H1 (cell line): ENCODE measurements around the gene LMX1A. TPM values are rescaled to one million over a fixed set of nuclear protein-coding genes. Genes with fewer than 3 reads are reported as not detected.

Experiments used
- CTCF ChIA-PET: fragments of 300-600 bp; sonication (Branson Sonifier 250); formaldehyde crosslinking; loops from one replicate; lab custom pipeline; 2021; ENCODE audit not compliant: partially characterized antibody; lab: Charles Lee
- POLR2A ChIA-PET: fragments of 300-600 bp; sonication (Branson Sonifier 250); formaldehyde crosslinking; loops from one replicate; lab custom pipeline; 2021; ENCODE audit warnings: inconsistent platforms; ENCODE audit not compliant: partially characterized antibody; lab: Charles Lee
- DNase-seq, 2 experiments: peaks; one replicate each; pipeline versions ENCODE4 v3.0.0 to v3.0.0-alpha.2; 2010 to 2022; ENCODE audit warnings: low spot score in 2 of 2, low read depth in 1 of 2, mixed read lengths in 1 of 2
- FAIRE-seq: peaks from 2 replicates; lab custom pipeline; 2011; peaks lifted over from hg19 to GRCh38; lab: Jason Lieb, UNC
- H2AFZ ChIP-seq: 2 replicates; pipeline ENCODE4 v1.8.1; 2012; ENCODE audit warnings: low read length, inconsistent platforms
- H2AK5ac ChIP-seq: 2 replicates; pipeline ENCODE4 v1.6.1; 2013; ENCODE audit warnings: low read depth, low read length
- H2BK120ac ChIP-seq: replicated peaks from 2 replicates; pipeline ENCODE3; 2013; ENCODE audit warnings: low read depth, low read length, inconsistent platforms
- H2BK12ac ChIP-seq: 2 replicates; pipeline ENCODE4 v1.6.1; 2013; ENCODE audit warnings: low read depth, low read length
- H2BK15ac ChIP-seq: 2 replicates; pipeline ENCODE4 v1.6.1; 2013; ENCODE audit warnings: low read length
- H2BK20ac ChIP-seq: 2 replicates; pipeline ENCODE4 v1.6.1; 2013; ENCODE audit warnings: low read length
- H2BK5ac ChIP-seq: 2 replicates; pipeline ENCODE4 v1.6.1; 2013; ENCODE audit warnings: low read depth, low read length
- H3K14ac ChIP-seq: 2 replicates; pipeline ENCODE4 v1.6.1; 2013; ENCODE audit warnings: inconsistent platforms; ENCODE audit not compliant: insufficient read length
- H3K18ac ChIP-seq: 2 replicates; pipeline ENCODE4 v1.6.1; 2013; ENCODE audit warnings: low read length; ENCODE audit errors: extremely low read depth
- H3K23ac ChIP-seq: 2 replicates; pipeline ENCODE4 v1.6.1; 2013; ENCODE audit warnings: inconsistent platforms; ENCODE audit not compliant: insufficient read length
- H3K23me2 ChIP-seq: 2 replicates; pipeline ENCODE4 v1.6.1; 2013; ENCODE audit warnings: low read depth, low read length
- H3K27ac ChIP-seq: 2 replicates; pipeline ENCODE4 v1.6.1; 2011; ENCODE audit warnings: low read depth, low read length, inconsistent platforms
- H3K27me3 ChIP-seq, 4 experiments: replicated peaks in 1 of 4; 1 replicate in 1 of 4; 2 replicates in 3 of 4; pipeline versions ENCODE4 v1.6.1 to v1.8.1; 2011 to 2013; ENCODE audit warnings: low read length in 3 of 4, mild to moderate bottlenecking in 3 of 4, inconsistent platforms in 2 of 4, mixed read lengths in 2 of 4, moderate library complexity in 1 of 4; ENCODE audit not compliant: control insufficient read depth in 3 of 4, insufficient read depth in 3 of 4; ENCODE audit errors: extremely low read depth in 1 of 4
- H3K36me3 ChIP-seq, 4 experiments: 2 replicates each; pipeline versions ENCODE4 v1.6.1 to v1.8.1; 2011 to 2013; ENCODE audit warnings: mild to moderate bottlenecking in 4 of 4, low read length in 3 of 4, moderate library complexity in 2 of 4, control low read depth in 1 of 4, inconsistent platforms in 1 of 4; ENCODE audit not compliant: insufficient read depth in 4 of 4, control insufficient read depth in 2 of 4
- H3K4ac ChIP-seq: replicated peaks from 2 replicates; pipeline ENCODE3; 2013; ENCODE audit warnings: low read length, low read depth, mixed read lengths, inconsistent platforms; ENCODE audit not compliant: insufficient read length
- H3K4me1 ChIP-seq, 4 experiments: replicated peaks in 1 of 4; 1 replicate in 1 of 4; 2 replicates in 3 of 4; pipeline versions ENCODE4 v1.6.1 to v1.8.1; 2011 to 2013; ENCODE audit warnings: low read length in 3 of 4, inconsistent platforms in 2 of 4, mixed read lengths in 1 of 4; ENCODE audit not compliant: insufficient read depth in 4 of 4, control insufficient read depth in 3 of 4
- H3K4me2 ChIP-seq, 2 experiments: 2 replicates each; pipeline versions ENCODE4 v1.6.1 to v1.8.1; 2011 to 2013; ENCODE audit warnings: low read depth in 2 of 2, low read length in 2 of 2, control low read depth in 1 of 2, inconsistent platforms in 1 of 2, mild to moderate bottlenecking in 1 of 2; ENCODE audit not compliant: insufficient read depth in 1 of 2
- H3K4me3 ChIP-seq, 4 experiments: fragments of 200-600, 300-600 bp in 1 of 4; sonication (generic), shearing (Covaris generic), sonication (Bioruptor Twin) in 1 of 4; 2 replicates each; pipeline versions ENCODE4 v1.5.1 to v1.8.1; 2011 to 2016; ENCODE audit warnings: low read length in 4 of 4, low read depth in 3 of 4, control low read depth in 2 of 4, inconsistent platforms in 2 of 4, mild to moderate bottlenecking in 2 of 4, mixed read lengths in 1 of 4, moderate library complexity in 1 of 4; ENCODE audit not compliant: insufficient read depth in 2 of 4; ENCODE audit errors: extremely low read depth in 1 of 4
- H3K56ac ChIP-seq: replicated peaks from 2 replicates; pipeline ENCODE3; 2013; ENCODE audit warnings: low read depth, mild to moderate bottlenecking, mixed read lengths, low read length, inconsistent platforms; ENCODE audit not compliant: insufficient read length
- H3K79me1 ChIP-seq: 2 replicates; pipeline ENCODE4 v1.6.1; 2013; ENCODE audit warnings: low read depth, low read length, control low read depth
- H3K79me2 ChIP-seq, 2 experiments: 2 replicates each; pipeline versions ENCODE4 v1.6.1 to v1.8.1; 2012 to 2013; ENCODE audit warnings: low read length in 2 of 2, mild to moderate bottlenecking in 2 of 2, inconsistent platforms in 1 of 2; ENCODE audit not compliant: insufficient read depth in 2 of 2, control insufficient read depth in 1 of 2
- H3K9ac ChIP-seq, 4 experiments: replicated peaks in 1 of 4; 1 replicate in 1 of 4; 2 replicates in 3 of 4; pipeline versions ENCODE4 v1.6.1 to v1.8.1; 2011 to 2013; ENCODE audit warnings: low read depth in 3 of 4, low read length in 3 of 4, control low read depth in 2 of 4, mild to moderate bottlenecking in 2 of 4, moderate library complexity in 2 of 4, inconsistent platforms in 1 of 4; ENCODE audit errors: extremely low read depth in 1 of 4
- H3K9me3 ChIP-seq, 2 experiments: 2 replicates each; pipeline versions ENCODE4 v1.6.1 to v1.8.1; 2012 to 2013; ENCODE audit warnings: mild to moderate bottlenecking in 2 of 2, moderate library complexity in 2 of 2, control low read depth in 1 of 2, inconsistent platforms in 1 of 2, low read depth in 1 of 2, low read length in 1 of 2, mixed read lengths in 1 of 2; ENCODE audit not compliant: insufficient read depth in 2 of 2
- H4K20me1 ChIP-seq, 2 experiments: replicated peaks in 1 of 2; 2 replicates each; pipeline versions ENCODE3 to v1.8.1; 2011 to 2013; ENCODE audit warnings: inconsistent platforms in 2 of 2, low read length in 2 of 2, mild to moderate bottlenecking in 1 of 2; ENCODE audit not compliant: insufficient read depth in 2 of 2, control insufficient read depth in 1 of 2
- H4K5ac ChIP-seq: 2 replicates; pipeline ENCODE4 v1.6.1; 2013; ENCODE audit warnings: low read length, low read depth, mixed read lengths, inconsistent platforms; ENCODE audit not compliant: insufficient read length
- H4K8ac ChIP-seq: 2 replicates; pipeline ENCODE4 v1.8.0; 2013; ENCODE audit warnings: mild to moderate bottlenecking, moderate library complexity, low read length, inconsistent platforms; ENCODE audit not compliant: insufficient read depth; ENCODE audit errors: extremely low read depth
- H4K91ac ChIP-seq: replicated peaks from 2 replicates; pipeline ENCODE3; 2013; ENCODE audit warnings: low read length, mixed read lengths, inconsistent platforms; ENCODE audit not compliant: insufficient read length
- BCL11A ChIP-seq, 2 experiments: IDR thresholded peaks; one replicate each; pipeline ENCODE4 v1.6.1; 2011; ENCODE audit warnings: low read depth in 2 of 2, low read length in 2 of 2, mild to moderate bottlenecking in 2 of 2
- BRCA1 ChIP-seq: IDR thresholded peaks from 2 replicates; pipeline ENCODE4 v1.6.1; 2012; ENCODE audit warnings: low read depth, low read length, improper control_type of control experiment
- CHD1 ChIP-seq: IDR thresholded peaks from 2 replicates; pipeline ENCODE4 v1.6.1; 2012; ENCODE audit warnings: low read depth, low read length, improper control_type of control experiment
- EGR1 ChIP-seq: IDR thresholded peaks from 2 replicates; pipeline ENCODE4 v1.6.1; 2011; ENCODE audit warnings: low read depth, low read length, borderline replicate concordance
- EP300 ChIP-seq, 2 experiments: IDR thresholded peaks; 1 replicate in 1 of 2; 2 replicates in 1 of 2; pipeline ENCODE4 v1.6.1; 2011 to 2012; ENCODE audit warnings: low read depth in 2 of 2, low read length in 2 of 2, mild to moderate bottlenecking in 2 of 2, borderline replicate concordance in 1 of 2, inconsistent platforms in 1 of 2, moderate library complexity in 1 of 2
- GABPA ChIP-seq: IDR thresholded peaks from 2 replicates; pipeline ENCODE4 v1.6.1; 2011; ENCODE audit warnings: mild to moderate bottlenecking, low read length, moderate library complexity, borderline replicate concordance; ENCODE audit not compliant: insufficient read depth
- HDAC2 ChIP-seq, 2 experiments: fragments of 300-600 bp in 1 of 2; sonication (generic) in 1 of 2; IDR thresholded peaks; 2 replicates each; pipeline ENCODE4 v1.6.1; 2011 to 2012; ENCODE audit warnings: low read depth in 2 of 2, low read length in 2 of 2, mild to moderate bottlenecking in 2 of 2, moderate library complexity in 2 of 2, borderline replicate concordance in 1 of 2, inconsistent platforms in 1 of 2
- MAFK ChIP-seq: IDR thresholded peaks from 2 replicates; pipeline ENCODE4 v1.6.1; 2012; ENCODE audit warnings: low read depth, mild to moderate bottlenecking, improper control_type of control experiment, low read length
- NRF1 ChIP-seq: IDR thresholded peaks from 2 replicates; pipeline ENCODE4 v1.6.1; 2011; ENCODE audit warnings: mild to moderate bottlenecking, low read depth, low read length, improper control_type of control experiment
- POLR2A ChIP-seq, 2 experiments: IDR thresholded peaks; 1 replicate in 1 of 2; 2 replicates in 1 of 2; pipeline ENCODE4 v1.6.1; 2011; ENCODE audit warnings: low read depth in 2 of 2, low read length in 2 of 2, mild to moderate bottlenecking in 2 of 2; ENCODE audit errors: control extremely low read depth in 1 of 2
- RAD21 ChIP-seq, 2 experiments: IDR thresholded peaks in 1 of 2; conservative IDR thresholded peaks in 1 of 2; 2 replicates each; pipeline ENCODE4 v1.6.1; 2011; ENCODE audit warnings: low read depth in 2 of 2, low read length in 2 of 2, improper control_type of control experiment in 1 of 2, inconsistent platforms in 1 of 2, mild to moderate bottlenecking in 1 of 2, moderate library complexity in 1 of 2
- SP4 ChIP-seq: IDR thresholded peaks from 2 replicates; pipeline ENCODE4 v1.6.1; 2012; ENCODE audit warnings: low read length, inconsistent platforms
- TAF1 ChIP-seq: IDR thresholded peaks from 2 replicates; pipeline ENCODE4 v1.6.1; 2011; ENCODE audit warnings: mild to moderate bottlenecking, low read depth, low read length
- TBP ChIP-seq: IDR thresholded peaks from 2 replicates; pipeline ENCODE4 v1.6.1; 2011; ENCODE audit warnings: low read depth, low read length, improper control_type of control experiment
- TEAD4 ChIP-seq: IDR thresholded peaks from 2 replicates; pipeline ENCODE4 v1.6.1; 2012; ENCODE audit warnings: low read depth, low read length, inconsistent platforms, mixed read lengths
- WGBS, 2 experiments: shearing (Covaris generic) in 1 of 2; methylation state at CpG; one replicate each; pipeline versions ENCODE4 v1.1.6 to v1.1.7; 2013 to 2015; ENCODE audit warnings: low lambda C conversion rate in 2 of 2, mixed read lengths in 2 of 2, inconsistent platforms in 1 of 2, low coverage in 1 of 2, missing lambda C conversion rate in 1 of 2; ENCODE audit not compliant: insufficient replicate concordance in 2 of 2, insufficient coverage in 1 of 2, insufficient read length in 1 of 2; ENCODE audit errors: extremely low coverage in 1 of 2, missing lambda C conversion rate in 1 of 2; 5-methylcytosine and 5-hydroxymethylcytosine counted together
- polyA plus RNA-seq, 7 experiments: library from polyadenylated mRNA; depleted of rRNA in 3 of 7; stranded (reverse) in 5 of 7; unstranded in 2 of 7; fragments of >200 nt in 5 of 7; fragments of 200-250 nt in 2 of 7; gene quantifications; 1 replicate in 5 of 7; 2 replicates in 1 of 7; 4 replicates in 1 of 7; pipeline versions ENCODE4 v1.2.1 to v1.2.3, GENCODE V29; 2011 to 2013; ENCODE audit warnings: missing spikeins in 2 of 7, mixed read lengths in 2 of 7
- total RNA-seq: library from RNA; stranded (reverse); fragmentation: NEBNext Ultra II Directional; extraction: Animal tissue kit (Norgen Biotek cat#: 25700); gene quantifications from 2 replicates; pipeline ENCODE4 v1.2.1, GENCODE V29; 2021

The LMX1A gene
- total and polyA plus RNA-seq, 2 of the 8 experiments (the other 6 are each of a cell fraction or from before 2014, with no cell fraction given): not detected

DNA sequence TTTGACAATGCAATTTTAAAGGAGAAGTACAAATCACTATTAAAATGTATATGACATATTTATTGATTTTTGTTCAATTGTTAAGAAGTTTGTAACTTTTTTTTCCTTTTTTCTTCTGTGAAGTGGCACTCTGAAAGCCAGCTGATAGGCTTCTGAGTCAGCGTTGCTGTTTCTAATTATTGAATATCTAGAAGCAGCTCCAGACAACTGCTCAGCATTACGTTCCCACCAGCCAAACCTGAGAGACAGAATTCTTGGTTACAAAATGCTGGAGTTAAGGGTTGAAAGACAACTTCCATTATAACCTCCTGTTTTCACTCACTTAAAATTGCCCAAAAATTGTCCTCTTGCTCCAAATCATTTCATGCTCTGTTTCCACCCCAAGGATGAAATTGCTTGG, 31.4 kb upstream of the LMX1A start:
- Histone ChIP-seq H2BK5ac (no peak overlapping the region), H3K4ac (no peak overlapping the region), H3K4me1 (peaks cover 0 to 2% (median under 1%) of the 10 kb centered on the region in 4 experiments; a peak in 2 of 7 replicates), H3K4me2 (no peak overlapping the region), H4K20me1 (no peaks in the 10 kb centered on the region), H2AFZ (no peak overlapping the region), H2BK120ac (no peak overlapping the region), H4K8ac (no peak overlapping the region), H2BK20ac (no peak overlapping the region), H3K9ac (no peak overlapping the region), H3K36me3 (no peaks in the 10 kb centered on the region), H3K27ac (no peak overlapping the region), H3K79me2 (no peaks in the 10 kb centered on the region), H3K23me2 (no peaks in the 10 kb centered on the region), H3K18ac (no peak overlapping the region), H3K14ac (no peak overlapping the region), H3K79me1 (no peaks in the 10 kb centered on the region), H4K91ac (no peak overlapping the region), H2BK12ac (no peak overlapping the region), H2BK15ac (no peak overlapping the region), H3K56ac (no peak overlapping the region), H3K23ac (no peak overlapping the region), H4K5ac (no peak overlapping the region), H3K9me3 (no peaks in the 10 kb centered on the region), H2AK5ac (no peak overlapping the region), H3K27me3 (no peaks in the 10 kb centered on the region; a peak in 1 of 7 replicates), H3K4me3 (no peak overlapping the region)
- no peak for DNase-seq
- 73% methylated on average over 2 of the region's 2 CpGs; no CpG with 5 or more reads in 1 of the 2 experiments for WGBS, 2 experiments
- CTCF ChIA-PET: interaction anchor here (0.8 to 2.4 kb wide), 6 partner anchors 9 to 275 kb away, joined by 3 to 10 read pairs (median 6); no protein-coding TSS in a partner anchor
- POLR2A ChIA-PET: no interaction called here
- no peak for FAIRE-seq
- TF ChIP-seq TAF1 (no peak), SP4 (no peak), MAFK (no peak), BRCA1 (no peak), TEAD4 (no peak), RAD21 (IDR thresholded peaks at IDR 0.05 in 1 of 2, conservative IDR thresholded peaks at IDR 0.05 in 1 of 2; ENCODE audit: low read depth in 2 of 2, low read length in 2 of 2) (no peak), TBP (no peak), CHD1 (no peak), EP300 (IDR thresholded peaks at IDR 0.05; ENCODE audit: borderline replicate concordance in 1 of 2, low read depth in 2 of 2, low read length in 2 of 2) (no peak), HDAC2 (IDR thresholded peaks at IDR 0.05; ENCODE audit: borderline replicate concordance in 1 of 2, low read depth in 2 of 2, low read length in 2 of 2) (no peak), GABPA (no peak), EGR1 (no peak), BCL11A (IDR thresholded peaks at IDR 0.05; ENCODE audit: low read depth in 2 of 2, low read length in 2 of 2) (no peak), NRF1 (no peak), POLR2A (IDR thresholded peaks at IDR 0.05; ENCODE audit: control extremely low read depth in 1 of 2, low read depth in 2 of 2, low read length in 2 of 2) (no peak)
